Thyroid gland (tissue), 4 donors: ENCODE measurements around the gene MEX3B. TPM values are rescaled to one million over a fixed set of nuclear protein-coding genes. Genes with fewer than 3 reads are reported as not detected.

ENCODE experiments used
- DNase-seq, 2 donors: peaks; one replicate each; pipeline ENCODE4 v3.0.0-alpha.2; 2019
- H3K27ac ChIP-seq, 3 donors: fragments of 200-600 bp; sonication (generic); 1 replicate in 2 of 3; 2 replicates in 1 of 3; pipeline ENCODE4 v1.5.1; 2016 to 2019; ENCODE audit warnings: mild to moderate bottlenecking in 1 of 3, moderate library complexity in 1 of 3
- H3K27me3 ChIP-seq: fragments of 200-600 bp; sonication (generic); one replicate; pipeline ENCODE4 v1.5.1; 2019
- H3K36me3 ChIP-seq, 2 donors: fragments of 200-600 bp; sonication (generic); one replicate each; pipeline ENCODE4 v1.5.1; 2016 to 2019
- H3K4me1 ChIP-seq, 2 donors: fragments of 200-600 bp; sonication (generic); one replicate each; pipeline ENCODE4 v1.5.1; 2017 to 2019
- H3K4me3 ChIP-seq, 3 donors: fragments of 200-600 bp; sonication (generic); replicated peaks in 1 of 3; 1 replicate in 2 of 3; 2 replicates in 1 of 3; pipeline ENCODE4 v1.5.1; 2016; ENCODE audit warnings: mild to moderate bottlenecking in 1 of 3
- H3K9me3 ChIP-seq: fragments of 200-600 bp; sonication (generic); one replicate; pipeline ENCODE4 v1.5.1; 2017
- CTCF ChIP-seq, 6 experiments: fragments of 200-600 bp in 3 of 6; fragments of 450-650 bp in 3 of 6; sonication (generic) in 3 of 6; IDR thresholded peaks; one replicate each; pipeline ENCODE4 v1.5.1; 2016 to 2019; ENCODE audit warnings: antibody characterized with exemption in 6 of 6, mild to moderate bottlenecking in 2 of 6, inconsistent platforms in 1 of 6, moderate library complexity in 1 of 6
- POLR2A ChIP-seq, 2 donors: fragments of 450-650 bp; IDR thresholded peaks; one replicate each; pipeline ENCODE4 v1.6.1; 2017; ENCODE audit warnings: antibody characterized with exemption in 2 of 2, mild to moderate bottlenecking in 2 of 2, moderate library complexity in 1 of 2
- WGBS, 2 donors: methylation state at CpG; one replicate each; pipeline ENCODE4 v1.1.5; 2017; 5-methylcytosine and 5-hydroxymethylcytosine counted together
- intact Hi-C: fragments of 100-400 bp; cut with DNase I; formaldehyde crosslinking; loops from one replicate; pipeline ENCODE4 v1.15.1; 2023
- total RNA-seq, 4 donors: library from RNA; depleted of rRNA; stranded (reverse); fragments of >200 nt; gene quantifications; one replicate each; pipeline ENCODE4 v1.2.3, GENCODE V29; 2016

Gene MEX3B
- total RNA-seq, 4 donors from 2014 or later, result 0.73 to 1.8 (median 1.1) TPM

DNA sequence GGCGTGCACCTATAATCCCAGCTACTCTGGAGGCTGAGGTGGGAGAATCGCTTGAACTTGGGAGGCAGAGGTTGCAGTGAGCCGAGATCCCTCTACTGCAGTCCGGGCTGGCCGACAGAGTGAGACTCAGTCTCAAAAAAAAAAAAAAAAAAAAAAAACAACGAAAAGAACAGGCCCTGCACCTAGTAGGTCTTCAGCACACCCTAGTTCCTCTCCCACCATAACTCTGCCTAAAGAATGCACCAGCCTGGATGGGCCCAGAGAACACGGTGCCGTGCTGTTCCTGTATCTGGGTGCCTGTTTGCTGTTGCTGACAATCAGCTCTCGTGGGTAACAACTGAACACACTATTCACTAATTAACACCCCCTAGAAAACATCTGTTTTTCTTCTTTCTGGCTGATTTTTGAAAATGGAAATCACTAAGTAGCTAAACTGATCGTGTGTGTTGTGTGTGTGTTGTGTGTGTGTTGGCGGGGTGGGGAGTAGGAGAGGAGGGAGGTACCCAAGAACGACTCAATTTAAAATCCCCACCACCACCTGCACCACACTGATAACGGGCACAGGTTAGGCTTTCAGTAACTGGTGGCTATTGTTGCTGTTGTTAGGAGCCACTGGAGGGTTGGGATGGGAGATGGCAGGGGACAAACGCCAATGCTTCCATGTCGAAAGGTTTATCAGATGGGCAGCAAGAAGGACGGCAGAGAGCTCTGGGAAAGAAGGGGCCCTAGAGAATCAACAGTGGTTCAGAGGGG, 40.6 kb upstream of the MEX3B start:
- no peaks in the 10 kb centered on the region for H3K9me3 ChIP-seq
- DNase-seq, result no peak
- H3K36me3 ChIP-seq, result no peaks in the 10 kb centered on the region
- no peak overlapping the region for H3K27ac ChIP-seq
- no peak for TF ChIP-seq POLR2A (IDR thresholded peaks at IDR 0.05)
- WGBS, 2 donors, result 86 to 89% methylated on average over 16 of the region's 16 CpGs
- no peaks in the 10 kb centered on the region for H3K27me3 ChIP-seq
- H3K4me3 ChIP-seq, result no peak overlapping the region
- intact Hi-C loops, result no loop called here
- no peaks in the 10 kb centered on the region for H3K4me1 ChIP-seq

DNA sequence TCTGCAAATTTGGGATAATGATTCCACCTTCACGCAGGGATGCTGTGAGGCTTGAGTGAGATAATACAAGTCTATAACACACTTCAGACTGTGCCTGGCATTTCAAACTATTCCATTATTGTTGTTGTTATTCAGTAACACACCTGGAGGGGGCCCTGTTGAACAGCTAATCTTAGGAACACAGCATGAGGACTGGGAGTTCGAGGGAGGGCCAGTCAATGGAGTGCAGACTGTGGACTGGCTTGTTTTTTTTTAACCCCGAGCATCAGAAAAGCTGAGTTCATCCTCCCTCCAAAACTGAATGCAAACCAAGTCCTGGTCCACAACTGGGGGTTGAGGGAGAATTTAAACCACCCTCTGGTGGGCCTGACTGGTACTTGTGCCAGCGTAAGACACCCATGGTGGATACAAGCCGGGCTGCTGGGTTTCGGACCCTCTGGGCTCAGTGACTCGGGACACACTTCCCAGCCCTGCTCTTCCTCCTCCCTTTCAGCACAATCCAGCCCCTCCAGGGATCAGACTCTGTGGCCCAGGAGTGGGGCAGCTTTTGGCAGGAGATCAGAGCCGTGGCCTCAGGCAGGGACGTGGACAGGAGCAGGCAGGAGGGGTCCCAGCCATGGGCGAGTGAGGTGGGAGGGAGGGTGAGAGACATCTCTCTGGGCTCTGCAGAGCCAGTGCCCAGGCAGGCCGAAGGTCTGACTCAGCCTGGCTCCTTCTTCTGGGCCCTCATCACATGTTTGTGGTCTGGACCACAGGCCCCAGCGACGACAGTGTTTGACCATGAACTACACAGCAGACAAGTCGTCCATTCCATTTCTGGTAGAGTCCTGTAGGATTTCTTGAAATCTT, 36.3 kb upstream of the MEX3B start:
- Histone ChIP-seq H3K4me3 (no peak overlapping the region), H3K27ac (no peak overlapping the region), H3K4me1 (no peaks in the 10 kb centered on the region), H3K9me3 (no peaks in the 10 kb centered on the region), H3K36me3 (no peaks in the 10 kb centered on the region), H3K27me3 (no peaks in the 10 kb centered on the region)
- WGBS, 2 donors, result 59 to 66% methylated on average over 10 to 14 of the region's 14 CpGs
- no peak for TF ChIP-seq POLR2A (IDR thresholded peaks at IDR 0.05)
- no peak for TF ChIP-seq CTCF (IDR thresholded peaks at IDR 0.05)
- DNase-seq, result no peak
- intact Hi-C loops, result no loop called here

GRCh38 chr15:82080774-82081173, 35.0 kb upstream of the MEX3B start:
- TF ChIP-seq POLR2A (IDR thresholded peaks at IDR 0.05) (no peak), CTCF (IDR thresholded peaks at IDR 0.05) (no peak)
- no peak overlapping the region for H3K27ac ChIP-seq
- no peaks in the 10 kb centered on the region for H3K36me3 ChIP-seq
- intact Hi-C loops, result no loop called here
- DNase-seq, result no peak
- H3K9me3 ChIP-seq, result no peaks in the 10 kb centered on the region
- no peak overlapping the region for H3K4me3 ChIP-seq
- no peaks in the 10 kb centered on the region for H3K4me1 ChIP-seq
- WGBS, 2 donors, result 89 to 94% methylated on average over 6 of the region's 6 CpGs
- H3K27me3 ChIP-seq, result no peaks in the 10 kb centered on the region

- 45 to 60% methylated on average over 5 of the region's 5 CpGs for WGBS, 2 donors
- Histone ChIP-seq H3K36me3 (no peaks in the 10 kb centered on the region), H3K4me1 (no peaks in the 10 kb centered on the region), H3K27me3 (no peaks in the 10 kb centered on the region), H3K27ac (no peak overlapping the region), H3K9me3 (no peaks in the 10 kb centered on the region), H3K4me3 (no peak overlapping the region)
- no peak for TF ChIP-seq CTCF (IDR thresholded peaks at IDR 0.05)
- no peak for TF ChIP-seq POLR2A (IDR thresholded peaks at IDR 0.05)
- no peak for DNase-seq
- intact Hi-C loops, result no loop called here
These were observed 33.9 kb upstream of the MEX3B start for GRCh38 chr15:82079736-82080135.

GRCh38 chr15:82074610-82075009, 28.8 kb upstream of the MEX3B start:
- TF ChIP-seq CTCF (IDR thresholded peaks at IDR 0.05) (no peak), POLR2A (IDR thresholded peaks at IDR 0.05) (no peak)

More at GRCh38 chr15:82074610-82075009, 28.8 kb upstream of the MEX3B start:
- no peak overlapping the region for H3K4me3 ChIP-seq
- no peaks in the 10 kb centered on the region for H3K9me3 ChIP-seq
- no peak for DNase-seq
- intact Hi-C loops, result no loop called here
- WGBS, 2 donors, result 78 to 95% methylated on average over 1 of the region's 1 CpG
- H3K4me1 ChIP-seq, result no peaks in the 10 kb centered on the region
- no peaks in the 10 kb centered on the region for H3K36me3 ChIP-seq
- no peak overlapping the region for H3K27ac ChIP-seq
- no peaks in the 10 kb centered on the region for H3K27me3 ChIP-seq
